ENCODE data around the gene MEF2C.

The MEF2C gene

GRCh38 chr5:88727705-88728313, 155.2 kb downstream of the MEF2C start:
- Histone ChIP-seq H3K36me3 (ENCODE audit: insufficient read depth) (no peaks in the 10 kb centered on the region), H3K27me3 (ENCODE audit: insufficient read depth, low read depth) (no peaks in the 10 kb centered on the region), H2AFZ (ENCODE audit: low read depth) (no peak overlapping the region), H3K4me3 (IDR thresholded peaks at IDR 0.05; ENCODE audit: insufficient read depth, low read depth, low read length) (no peak overlapping the region), H3K9ac (no peak overlapping the region), H4K20me1 (ENCODE audit: insufficient read depth) (no peaks in the 10 kb centered on the region), H3K27ac (no peak overlapping the region), H3K4me2 (no peak overlapping the region), H3K4me1 (ENCODE audit: low read depth, poor library complexity, severe bottlenecking) (peaks cover 13% of the 10 kb centered on the region), H3K79me2 (ENCODE audit: insufficient read depth, low read depth) (no peaks in the 10 kb centered on the region)
- TF ChIP-seq, protein P1, sequence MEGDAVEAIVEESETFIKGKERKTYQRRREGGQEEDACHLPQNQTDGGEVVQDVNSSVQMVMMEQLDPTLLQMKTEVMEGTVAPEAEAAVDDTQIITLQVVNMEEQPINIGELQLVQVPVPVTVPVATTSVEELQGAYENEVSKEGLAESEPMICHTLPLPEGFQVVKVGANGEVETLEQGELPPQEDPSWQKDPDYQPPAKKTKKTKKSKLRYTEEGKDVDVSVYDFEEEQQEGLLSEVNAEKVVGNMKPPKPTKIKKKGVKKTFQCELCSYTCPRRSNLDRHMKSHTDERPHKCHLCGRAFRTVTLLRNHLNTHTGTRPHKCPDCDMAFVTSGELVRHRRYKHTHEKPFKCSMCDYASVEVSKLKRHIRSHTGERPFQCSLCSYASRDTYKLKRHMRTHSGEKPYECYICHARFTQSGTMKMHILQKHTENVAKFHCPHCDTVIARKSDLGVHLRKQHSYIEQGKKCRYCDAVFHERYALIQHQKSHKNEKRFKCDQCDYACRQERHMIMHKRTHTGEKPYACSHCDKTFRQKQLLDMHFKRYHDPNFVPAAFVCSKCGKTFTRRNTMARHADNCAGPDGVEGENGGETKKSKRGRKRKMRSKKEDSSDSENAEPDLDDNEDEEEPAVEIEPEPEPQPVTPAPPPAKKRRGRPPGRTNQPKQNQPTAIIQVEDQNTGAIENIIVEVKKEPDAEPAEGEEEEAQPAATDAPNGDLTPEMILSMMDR (conservative IDR thresholded peaks at IDR 0.05; ENCODE audit: low read depth, low read length): peak; percentile 79

- no peaks in the 10 kb centered on the region for H3K36me3 ChIP-seq (ENCODE audit: insufficient read depth)
- no peak overlapping the region for H3K27ac ChIP-seq
- no peaks in the 10 kb centered on the region for H3K79me2 ChIP-seq (ENCODE audit: insufficient read depth, low read depth)
- H3K9ac ChIP-seq: no peak overlapping the region
- no peaks in the 10 kb centered on the region for H3K27me3 ChIP-seq (ENCODE audit: insufficient read depth, low read depth)
- H3K4me1 ChIP-seq (ENCODE audit: low read depth, poor library complexity, severe bottlenecking): peaks cover 12% of the 10 kb centered on the region
- TF ChIP-seq, protein P1 (conservative IDR thresholded peaks at IDR 0.05; ENCODE audit: low read depth, low read length): no peak
- no peak overlapping the region for H3K4me2 ChIP-seq
- H2AFZ ChIP-seq (ENCODE audit: low read depth): no peak overlapping the region
- H3K4me3 ChIP-seq (IDR thresholded peaks at IDR 0.05; ENCODE audit: insufficient read depth, low read depth, low read length): no peak overlapping the region
- H4K20me1 ChIP-seq (ENCODE audit: insufficient read depth): no peaks in the 10 kb centered on the region
Measured at GRCh38 chr5:88725454-88725853, 157.5 kb downstream of the MEF2C start.

DNA sequence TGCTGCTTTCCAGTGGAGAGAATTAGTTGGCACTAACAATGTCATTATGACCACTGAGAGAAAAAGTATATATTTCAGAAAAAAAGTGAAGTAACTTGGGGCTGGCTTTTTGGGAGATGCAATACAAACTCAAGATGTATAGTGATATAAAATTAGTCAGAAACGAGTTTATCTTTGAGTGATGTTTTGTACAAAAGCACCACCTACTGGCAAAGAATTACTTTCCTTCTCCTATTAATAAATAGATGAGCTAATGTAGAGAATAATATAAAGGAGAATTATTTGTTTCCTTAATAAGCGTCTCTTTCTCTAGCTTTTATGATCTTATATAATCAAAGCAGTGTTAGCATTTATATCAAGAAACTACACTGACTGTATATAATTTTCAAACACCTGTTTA, 158.8 kb downstream of the MEF2C start:
- no peak overlapping the region for H3K27ac ChIP-seq
- no peaks in the 10 kb centered on the region for H3K36me3 ChIP-seq (ENCODE audit: insufficient read depth)
- no peak overlapping the region for H2AFZ ChIP-seq (ENCODE audit: low read depth)
- H3K27me3 ChIP-seq (ENCODE audit: insufficient read depth, low read depth): no peaks in the 10 kb centered on the region
- no peaks in the 10 kb centered on the region for H4K20me1 ChIP-seq (ENCODE audit: insufficient read depth)
- H3K9ac ChIP-seq: no peak overlapping the region
- no peak overlapping the region for H3K4me2 ChIP-seq
- H3K4me3 ChIP-seq (IDR thresholded peaks at IDR 0.05; ENCODE audit: insufficient read depth, low read depth, low read length): no peak overlapping the region
- TF ChIP-seq, protein P1 (conservative IDR thresholded peaks at IDR 0.05; ENCODE audit: low read depth, low read length): peak; percentile 70
- no peaks in the 10 kb centered on the region for H3K4me1 ChIP-seq (ENCODE audit: low read depth, poor library complexity, severe bottlenecking)
- H3K79me2 ChIP-seq (ENCODE audit: insufficient read depth, low read depth): no peaks in the 10 kb centered on the region

DNA sequence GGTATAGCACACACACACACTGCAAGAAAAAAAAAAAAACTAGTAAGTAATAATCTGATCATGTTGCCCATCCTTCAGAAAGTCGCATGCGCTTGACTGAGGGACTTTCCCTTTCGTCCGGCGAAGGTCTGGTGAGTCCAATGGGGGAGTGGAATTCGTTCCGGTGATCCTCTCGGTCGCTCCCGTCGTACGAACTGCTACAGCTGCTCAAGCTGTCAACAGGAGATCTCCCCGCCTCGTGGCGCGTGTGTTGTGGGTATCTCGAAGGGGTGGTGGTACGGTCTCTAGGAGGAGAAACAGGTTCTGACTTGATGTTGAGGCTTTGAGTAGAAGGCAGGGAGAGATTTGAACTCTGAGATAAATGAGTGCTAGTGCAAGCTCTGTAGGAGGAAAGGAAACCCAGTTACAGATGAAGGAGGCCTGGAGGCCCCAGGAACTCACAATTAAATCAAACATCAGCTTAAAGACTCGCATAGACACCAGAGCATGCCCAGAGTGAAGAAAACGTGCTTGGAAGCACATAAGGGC, 160.4 kb downstream of the MEF2C start:
- Histone ChIP-seq H3K9ac (no peak overlapping the region), H3K4me1 (ENCODE audit: low read depth, poor library complexity, severe bottlenecking) (no peaks in the 10 kb centered on the region), H4K20me1 (ENCODE audit: insufficient read depth) (no peaks in the 10 kb centered on the region), H2AFZ (ENCODE audit: low read depth) (no peak overlapping the region), H3K27me3 (ENCODE audit: insufficient read depth, low read depth) (no peaks in the 10 kb centered on the region), H3K27ac (no peak overlapping the region), H3K79me2 (ENCODE audit: insufficient read depth, low read depth) (no peaks in the 10 kb centered on the region), H3K4me3 (IDR thresholded peaks at IDR 0.05; ENCODE audit: insufficient read depth, low read depth, low read length) (no peak overlapping the region), H3K36me3 (ENCODE audit: insufficient read depth) (no peaks in the 10 kb centered on the region; the same call in 1 of the 2 replicates), H3K4me2 (no peak overlapping the region)
- TF ChIP-seq, protein P1 (conservative IDR thresholded peaks at IDR 0.05; ENCODE audit: low read depth, low read length): no peak

All from KMS-11 (cell line).